Mononuclear cell (primary cell): ENCODE data around the gene CCNDBP1. TPM values are rescaled to one million over a fixed set of nuclear protein-coding genes. Genes with fewer than 3 reads are reported as not detected.
"Not testable (repeated sequence)": the region's sequence is repeated elsewhere in the genome, so short reads cannot be mapped to it uniquely, and the experiment has no call there.

ENCODE experiments used
- H3K27me3 ChIP-seq: 2 replicates; pipeline ENCODE4 v1.6.0; 2011; ENCODE audit warnings: low read length, control low read depth; ENCODE audit not compliant: insufficient read depth
- H3K4me1 ChIP-seq: 2 replicates; pipeline ENCODE4 v1.5.1; 2011; ENCODE audit warnings: mild to moderate bottlenecking, low read length, control low read depth; ENCODE audit not compliant: insufficient read depth
- H3K4me3 ChIP-seq: 2 replicates; pipeline ENCODE4 v1.5.1; 2011; ENCODE audit warnings: mild to moderate bottlenecking, low read length, moderate library complexity
- H3K9me3 ChIP-seq: 2 replicates; pipeline ENCODE4 v1.5.1; 2011; ENCODE audit warnings: low read depth, mild to moderate bottlenecking, control low read depth, low read length
- total RNA-seq: library from RNA; depleted of rRNA; stranded (reverse); fragments of >200 nt; gene quantifications from one replicate; pipeline ENCODE4 v1.2.3, GENCODE V29; 2012

The CCNDBP1 gene
- total RNA-seq, 1 donor = 110 TPM

- H3K4me1 ChIP-seq = peaks cover 26% of the 10 kb centered on the region
- no peaks in the 10 kb centered on the region for H3K27me3 ChIP-seq
- H3K9me3 ChIP-seq = no peaks in the 10 kb centered on the region
- peak overlapping the region; percentile 78 for H3K4me3 ChIP-seq
Measured at GRCh38 chr15:43184407-43185124, 637 bp upstream of the CCNDBP1 start.

GRCh38 chr15:43186003-43186353 lies 775 bp downstream of the CCNDBP1 start:
- no peaks in the 10 kb centered on the region for H3K27me3 ChIP-seq
- peaks cover 26% of the 10 kb centered on the region for H3K4me1 ChIP-seq
- H3K9me3 ChIP-seq = no peaks in the 10 kb centered on the region
- peak overlapping the region; percentile 78 for H3K4me3 ChIP-seq

DNA sequence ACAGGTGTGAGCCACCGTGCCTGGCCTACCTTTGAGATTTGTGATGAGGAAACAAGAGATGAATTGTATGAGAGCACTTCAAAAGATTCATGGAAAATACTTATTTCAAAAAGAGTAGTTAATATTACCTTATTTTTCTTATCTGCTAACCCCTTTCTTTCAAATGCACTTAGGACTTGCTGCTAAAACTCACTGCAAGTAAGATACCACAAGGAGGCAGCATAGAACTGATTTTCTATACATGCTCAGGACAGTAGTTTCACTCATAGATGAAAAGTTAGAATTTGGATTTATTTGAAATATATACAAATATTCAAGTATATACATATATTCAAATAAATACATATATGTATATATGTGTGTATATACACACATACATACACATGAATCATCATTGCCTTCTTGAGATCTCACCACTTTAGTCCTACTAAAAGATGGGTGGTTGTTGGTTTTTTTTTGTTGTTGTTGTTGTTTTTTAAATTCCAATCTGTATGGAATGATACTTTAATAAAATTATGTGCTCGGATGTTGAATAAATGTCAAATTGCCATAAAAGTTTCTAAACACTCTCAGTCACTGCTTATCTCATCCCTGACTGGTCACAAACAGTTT lies 2.4 kb downstream of the CCNDBP1 start:
- H3K4me1 ChIP-seq = peaks cover 26% of the 10 kb centered on the region
- H3K9me3 ChIP-seq = no peaks in the 10 kb centered on the region
- no peak overlapping the region for H3K4me3 ChIP-seq
- no peaks in the 10 kb centered on the region for H3K27me3 ChIP-seq

- H3K4me1 ChIP-seq = peaks cover 26% of the 10 kb centered on the region
- no peak overlapping the region for H3K4me3 ChIP-seq
- no peaks in the 10 kb centered on the region for H3K27me3 ChIP-seq
- H3K9me3 ChIP-seq = no peaks in the 10 kb centered on the region
Measured at GRCh38 chr15:43189296-43189695, 4.1 kb downstream of the CCNDBP1 start.

DNA sequence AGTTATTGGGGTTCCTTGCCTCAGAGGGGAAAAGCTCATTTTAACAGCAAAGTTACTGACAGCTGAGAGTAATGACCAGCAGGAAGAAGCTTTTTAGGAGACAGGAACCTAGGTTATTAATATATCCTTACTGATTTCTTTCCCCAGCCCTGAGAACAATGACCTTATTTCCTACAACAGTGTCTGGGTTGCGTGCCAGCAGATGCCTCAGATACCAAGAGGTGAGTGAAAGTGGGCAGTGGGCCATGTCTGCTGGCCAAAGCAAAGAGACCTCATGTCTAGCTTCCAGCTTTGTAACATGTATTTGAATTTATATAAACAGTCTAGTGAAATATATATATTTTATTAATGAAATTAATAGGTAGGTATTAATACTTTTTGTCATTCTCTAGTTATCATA lies 5.0 kb downstream of the CCNDBP1 start:
- H3K9me3 ChIP-seq = no peaks in the 10 kb centered on the region
- no peak overlapping the region for H3K4me3 ChIP-seq
- H3K27me3 ChIP-seq = no peaks in the 10 kb centered on the region
- peaks cover 21% of the 10 kb centered on the region for H3K4me1 ChIP-seq

GRCh38 chr15:43193710-43194109 lies 8.5 kb downstream of the CCNDBP1 start:
- no peaks in the 10 kb centered on the region for H3K4me1 ChIP-seq
- H3K27me3 ChIP-seq = no peaks in the 10 kb centered on the region
- no peaks in the 10 kb centered on the region for H3K9me3 ChIP-seq
- H3K4me3 ChIP-seq = no peak overlapping the region

GRCh38 chr15:43194795-43195194 lies 9.6 kb downstream of the CCNDBP1 start:
- Histone ChIP-seq H3K4me3 (no peak overlapping the region), H3K9me3 (no peaks in the 10 kb centered on the region), H3K4me1 (no peaks in the 10 kb centered on the region), H3K27me3 (no peaks in the 10 kb centered on the region)

DNA sequence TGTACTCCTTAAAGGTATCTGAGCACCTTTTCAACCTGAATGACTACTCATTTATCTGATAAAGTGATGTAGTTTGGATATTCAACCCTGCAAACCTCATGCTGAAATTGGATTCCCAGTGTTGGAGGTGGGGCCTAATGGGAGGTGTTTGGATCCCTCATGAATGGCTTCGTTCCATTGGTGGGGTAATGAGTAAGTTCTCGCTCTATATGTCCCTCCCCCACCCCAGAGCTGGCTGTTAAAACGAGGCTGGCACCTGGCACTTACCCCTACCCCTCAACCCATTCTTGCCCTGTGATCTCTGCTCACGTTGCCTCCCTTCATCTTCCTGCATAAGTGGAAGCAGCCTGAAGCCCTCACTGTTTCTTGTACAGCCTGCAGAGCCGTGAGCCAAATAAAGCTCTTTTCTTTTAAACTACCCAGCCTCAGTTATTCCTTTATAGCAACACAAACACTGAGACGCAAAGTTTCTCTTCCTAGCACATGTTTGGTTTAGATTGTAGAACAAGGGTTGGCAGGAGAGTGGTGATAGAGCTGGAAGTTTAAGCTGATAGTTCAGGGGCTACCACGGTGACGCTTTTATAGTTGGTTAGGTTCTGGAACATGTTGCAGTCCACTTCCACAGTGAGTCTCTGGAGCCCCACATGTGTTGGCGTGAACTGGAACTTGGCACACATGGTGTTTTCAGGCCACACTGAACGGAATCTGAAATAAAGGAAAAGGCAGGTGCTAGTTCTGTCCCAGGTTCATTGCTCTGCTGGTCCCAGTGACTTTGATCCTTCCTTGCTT lies 11.8 kb downstream of the CCNDBP1 start:
- no peak overlapping the region for H3K4me3 ChIP-seq
- H3K27me3 ChIP-seq = no peaks in the 10 kb centered on the region
- no peaks in the 10 kb centered on the region for H3K9me3 ChIP-seq
- H3K4me1 ChIP-seq = no peaks in the 10 kb centered on the region

DNA sequence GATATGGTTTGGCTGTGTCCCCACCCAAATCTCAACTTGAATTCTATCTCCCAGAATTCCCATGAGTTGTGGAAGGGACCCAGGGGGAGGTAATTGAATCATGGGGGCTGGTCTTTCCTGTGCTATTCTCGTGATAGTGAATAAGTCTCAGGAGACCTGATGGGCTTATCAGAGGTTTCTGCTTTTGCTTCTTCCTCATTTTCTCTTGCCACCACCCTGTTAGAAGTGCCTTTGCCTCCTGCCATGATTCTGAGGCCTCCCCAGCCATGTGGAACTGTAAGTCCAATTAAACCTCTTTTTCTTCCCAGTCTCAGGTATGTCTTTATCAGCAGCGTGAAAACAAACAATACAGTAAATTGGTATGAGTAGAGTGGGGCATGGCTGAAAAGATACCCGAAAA lies 12.6 kb downstream of the CCNDBP1 start:
- H3K4me3 ChIP-seq, H3K4me1 ChIP-seq, H3K27me3 ChIP-seq, H3K9me3 ChIP-seq: not testable (repeated sequence)

GRCh38 chr15:43198556-43198955 lies 13.4 kb downstream of the CCNDBP1 start:
- H3K4me1 ChIP-seq, H3K4me3 ChIP-seq: not testable (repeated sequence)

DNA sequence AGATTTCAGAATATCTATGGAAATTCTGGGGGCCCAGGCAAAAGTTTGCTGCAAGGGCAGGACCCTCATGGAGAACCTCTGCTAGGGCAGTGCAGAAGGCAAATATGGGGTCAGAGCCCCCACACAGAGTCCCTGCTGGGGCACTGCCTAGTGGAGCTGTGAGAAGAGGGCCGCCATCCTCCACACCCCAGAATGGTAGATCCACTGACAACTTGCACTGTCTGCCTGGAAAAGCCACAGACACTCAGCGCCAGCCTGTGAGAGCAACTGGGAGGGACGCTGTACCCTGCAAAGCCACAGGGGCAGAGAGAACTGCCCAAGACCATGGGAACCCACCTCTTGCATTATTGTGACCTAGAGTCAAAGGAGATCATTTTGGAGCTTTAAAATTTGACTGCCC lies 13.8 kb downstream of the CCNDBP1 start:
- Histone ChIP-seq H3K27me3 (no peaks in the 10 kb centered on the region), H3K9me3 (no peaks in the 10 kb centered on the region), H3K4me3 (no peak overlapping the region), H3K4me1 (no peaks in the 10 kb centered on the region)

More at GRCh38 chr15:43198556-43198955, 13.4 kb downstream of the CCNDBP1 start:
- H3K9me3 ChIP-seq, H3K27me3 ChIP-seq: not testable (repeated sequence)

- H3K4me3 ChIP-seq = no peak overlapping the region
- H3K9me3 ChIP-seq = no peaks in the 10 kb centered on the region
- H3K4me1 ChIP-seq = no peaks in the 10 kb centered on the region
- no peaks in the 10 kb centered on the region for H3K27me3 ChIP-seq
Measured at GRCh38 chr15:43199945-43200488, 14.8 kb downstream of the CCNDBP1 start.

- no peak overlapping the region for H3K4me3 ChIP-seq
- H3K4me1 ChIP-seq = no peaks in the 10 kb centered on the region
- H3K27me3 ChIP-seq = no peaks in the 10 kb centered on the region
- no peaks in the 10 kb centered on the region for H3K9me3 ChIP-seq
Measured at GRCh38 chr15:43204016-43204901, 19.1 kb downstream of the CCNDBP1 start.

DNA sequence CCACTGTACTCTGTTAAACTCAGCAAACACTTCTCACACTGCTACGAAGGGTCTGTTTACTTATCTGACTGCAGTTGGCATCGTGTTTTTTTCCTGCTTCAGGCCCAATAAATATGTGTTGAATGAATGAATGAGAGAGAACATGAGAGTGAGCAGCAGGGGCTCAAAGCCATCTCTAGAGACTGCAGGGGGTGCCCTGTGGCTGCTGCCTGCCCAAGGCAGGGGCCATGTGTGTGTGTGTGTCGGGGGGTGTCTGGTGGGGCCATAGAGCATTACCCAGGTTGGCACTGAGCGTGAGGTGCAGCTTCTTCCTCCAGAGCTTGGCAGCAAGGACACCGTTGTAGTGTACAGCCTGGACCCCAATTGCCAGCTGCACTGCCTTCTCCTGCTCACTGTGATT lies 20.9 kb downstream of the CCNDBP1 start:
- Histone ChIP-seq H3K4me3 (no peak overlapping the region), H3K27me3 (no peaks in the 10 kb centered on the region), H3K9me3 (no peaks in the 10 kb centered on the region), H3K4me1 (no peaks in the 10 kb centered on the region)
